HG03521 (cell line): ENCODE data around the gene VSIG4.
A peak's percentile ranks its signal among the peaks of the same experiment; 100 is the strongest.
"Not testable (repeated sequence)": the region's sequence is repeated elsewhere in the genome, so short reads cannot be mapped to it uniquely, and the experiment has no call there.

Experiments
- ATAC-seq: cut with Tn5 transposase; IDR thresholded peaks from one replicate; pipeline ENCODE4 v1.9.1; 2021; ENCODE audit warnings: mild to moderate bottlenecking, moderate library complexity; ENCODE audit not compliant: unreplicated experiment

The VSIG4 gene, protein sequence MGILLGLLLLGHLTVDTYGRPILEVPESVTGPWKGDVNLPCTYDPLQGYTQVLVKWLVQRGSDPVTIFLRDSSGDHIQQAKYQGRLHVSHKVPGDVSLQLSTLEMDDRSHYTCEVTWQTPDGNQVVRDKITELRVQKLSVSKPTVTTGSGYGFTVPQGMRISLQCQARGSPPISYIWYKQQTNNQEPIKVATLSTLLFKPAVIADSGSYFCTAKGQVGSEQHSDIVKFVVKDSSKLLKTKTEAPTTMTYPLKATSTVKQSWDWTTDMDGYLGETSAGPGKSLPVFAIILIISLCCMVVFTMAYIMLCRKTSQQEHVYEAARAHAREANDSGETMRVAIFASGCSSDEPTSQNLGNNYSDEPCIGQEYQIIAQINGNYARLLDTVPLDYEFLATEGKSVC

DNA sequence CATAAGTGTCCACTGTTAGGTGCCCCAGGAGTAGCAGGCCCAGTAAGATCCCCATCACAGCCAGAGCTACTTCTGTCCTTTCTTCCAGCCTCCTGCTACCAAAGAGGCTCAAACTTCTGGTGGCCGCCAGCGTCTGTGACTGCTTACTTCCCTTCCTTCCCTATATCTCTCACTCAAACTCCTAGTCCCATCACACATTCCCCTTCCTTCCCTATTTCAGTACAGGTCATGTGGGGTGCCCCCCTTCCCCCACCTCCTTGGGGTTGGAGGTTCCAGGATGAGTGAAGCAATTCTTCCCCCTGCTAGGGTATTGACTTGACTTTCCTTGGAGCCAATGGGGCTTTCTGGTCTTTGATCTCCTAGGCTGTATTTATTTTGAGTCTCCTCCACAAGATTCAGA lies at the start of gene VSIG4:
Gene VSIG4 (minus strand): TSS at position 137 of the 400 bp plus-strand sequence. CDS start 82 bp downstream, at position 55.
- no peak for ATAC-seq

- no peak for ATAC-seq
These were observed 36.9 kb upstream of the VSIG4 start for GRCh38 chrX:66076801-66077200.

GRCh38 chrX:66074920-66075879 lies 35.3 kb upstream of the VSIG4 start:
- ATAC-seq = no peak

DNA sequence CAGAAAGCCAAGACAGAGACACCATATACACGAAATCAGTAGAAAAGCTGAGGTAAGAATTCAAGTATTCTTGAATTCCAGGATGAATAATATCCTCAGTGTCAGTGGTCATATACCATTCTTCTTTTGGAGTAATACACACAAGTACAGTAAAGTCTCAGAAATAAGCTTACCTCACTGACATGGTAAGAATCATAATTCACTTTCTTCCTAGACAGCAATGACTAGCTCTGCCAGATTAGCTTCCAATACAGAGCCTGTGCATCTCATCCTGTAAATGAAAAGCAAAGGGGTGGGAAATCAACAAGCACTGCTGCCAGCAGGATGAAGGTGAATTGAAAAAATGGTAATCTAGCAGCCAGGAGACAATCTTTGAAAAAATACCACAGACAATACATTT lies 31.2 kb upstream of the VSIG4 start:
- no peak for ATAC-seq

- ATAC-seq = no peak
These were observed 24.4 kb upstream of the VSIG4 start for GRCh38 chrX:66064261-66064660.

DNA sequence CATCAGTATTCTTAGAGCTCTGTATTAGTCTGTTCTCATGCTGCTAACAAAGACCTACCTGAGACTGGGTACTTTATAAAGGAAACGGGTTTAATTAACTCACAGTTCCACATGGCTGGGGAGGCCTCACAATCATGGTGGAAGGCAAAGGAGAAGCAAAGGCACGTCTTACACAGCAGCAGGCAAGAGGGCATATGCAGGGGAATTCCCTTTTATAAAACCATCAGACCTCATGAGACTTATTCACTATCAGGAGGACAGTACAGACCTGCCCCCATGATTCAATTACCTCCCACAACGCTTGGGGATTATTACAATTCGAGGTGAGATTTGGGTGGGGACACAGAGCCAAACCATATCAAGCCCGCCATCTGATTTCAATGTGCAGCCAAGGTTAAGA lies 17.1 kb upstream of the VSIG4 start:
- not testable (repeated sequence) for ATAC-seq

DNA sequence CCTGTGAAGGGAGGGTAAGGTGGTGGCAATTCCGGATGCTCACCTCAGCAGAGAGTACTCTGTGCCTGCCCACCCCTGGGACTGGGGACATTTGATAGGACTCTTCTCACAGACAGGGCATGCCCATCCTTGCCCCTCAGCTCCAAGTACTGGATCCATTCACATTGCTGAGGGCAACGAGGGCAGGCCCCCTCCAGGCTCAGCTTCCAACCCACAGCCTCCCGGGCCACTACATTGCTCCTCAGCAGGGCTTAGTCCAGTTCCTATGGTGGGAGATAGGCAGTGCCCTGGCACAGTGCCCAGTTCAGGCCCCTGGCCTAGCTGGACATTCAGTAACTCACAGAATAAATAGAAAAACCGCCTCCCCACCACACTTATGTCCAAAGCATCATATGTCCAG lies 15.1 kb upstream of the VSIG4 start:
- no peak for ATAC-seq

DNA sequence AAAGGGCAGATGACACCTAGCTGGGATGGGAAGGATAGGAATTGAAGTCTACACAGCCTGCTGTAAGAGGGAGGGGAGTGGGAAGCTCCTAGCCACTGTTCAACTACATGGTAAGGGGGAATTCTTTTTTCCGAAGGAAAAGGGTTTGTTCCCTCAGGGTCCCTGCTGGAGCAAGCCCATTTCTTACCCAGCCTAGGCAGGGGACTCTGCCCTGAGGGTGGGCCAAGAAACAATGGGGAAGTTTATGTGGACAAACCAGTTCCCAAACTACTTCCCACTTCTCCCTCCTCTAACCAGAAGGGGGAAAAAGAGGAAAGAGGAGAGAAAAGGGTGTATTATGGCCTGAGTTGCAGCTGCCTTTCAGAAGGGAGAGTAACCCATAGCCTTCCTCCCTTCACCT lies 13.5 kb upstream of the VSIG4 start:
- ATAC-seq = no peak

GRCh38 chrX:66051980-66052379 lies 12.1 kb upstream of the VSIG4 start:
- no peak for ATAC-seq

DNA sequence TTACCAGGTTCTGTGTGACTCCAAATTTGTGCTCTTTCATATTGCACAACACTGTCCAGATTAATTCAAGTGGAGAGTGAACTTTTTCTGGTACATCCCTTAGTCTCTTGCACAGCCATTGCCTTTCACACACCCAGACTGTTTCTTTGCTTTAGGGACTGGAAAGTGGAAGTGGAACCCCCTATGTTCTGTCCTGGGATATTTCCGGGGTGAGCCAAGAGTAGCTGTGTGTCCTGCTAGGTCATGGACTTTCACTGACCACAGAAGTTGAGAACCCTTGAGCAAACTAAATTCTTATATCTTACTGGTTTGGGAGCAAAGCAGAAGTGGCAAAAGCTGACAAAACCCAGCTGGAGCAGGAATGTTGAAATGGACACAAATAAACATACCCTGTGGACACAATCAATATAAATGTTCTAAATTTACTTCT lies 10.3 kb upstream of the VSIG4 start:
- ATAC-seq = no peak

- no peak for ATAC-seq
These were observed 9.2 kb upstream of the VSIG4 start for GRCh38 chrX:66049056-66049455.

DNA sequence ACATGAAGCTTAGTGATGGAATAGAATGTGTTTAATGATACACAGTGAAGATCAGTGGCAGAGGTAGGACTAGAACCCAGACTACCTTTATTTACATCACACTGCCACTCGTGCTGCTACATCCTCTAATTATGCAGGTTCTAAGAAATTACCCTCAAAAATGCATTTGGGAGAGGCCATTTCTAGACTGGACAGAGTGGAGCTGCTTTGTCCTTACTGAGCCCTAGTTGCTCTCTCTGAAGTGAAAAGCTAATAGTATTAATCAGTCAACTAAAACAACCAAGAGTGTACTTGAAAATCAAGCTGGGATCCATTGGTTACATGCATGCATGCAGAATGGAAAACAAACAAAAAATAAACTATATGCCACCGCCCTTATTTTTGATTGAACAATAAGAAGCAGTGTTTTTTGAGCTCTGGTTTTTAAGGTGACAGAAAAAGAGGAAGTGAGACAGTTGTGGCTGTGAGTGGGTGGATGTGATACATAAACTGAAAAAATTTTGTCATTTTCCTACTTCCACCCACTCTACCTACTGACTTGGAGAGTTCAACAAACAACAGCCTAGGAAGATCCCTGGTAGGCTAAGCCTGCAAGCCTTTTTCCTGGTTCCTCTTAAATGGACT lies 6.8 kb upstream of the VSIG4 start:
- peak; percentile 60 for ATAC-seq

GRCh38 chrX:66045894-66046293 lies 6.0 kb upstream of the VSIG4 start:
- no peak for ATAC-seq

DNA sequence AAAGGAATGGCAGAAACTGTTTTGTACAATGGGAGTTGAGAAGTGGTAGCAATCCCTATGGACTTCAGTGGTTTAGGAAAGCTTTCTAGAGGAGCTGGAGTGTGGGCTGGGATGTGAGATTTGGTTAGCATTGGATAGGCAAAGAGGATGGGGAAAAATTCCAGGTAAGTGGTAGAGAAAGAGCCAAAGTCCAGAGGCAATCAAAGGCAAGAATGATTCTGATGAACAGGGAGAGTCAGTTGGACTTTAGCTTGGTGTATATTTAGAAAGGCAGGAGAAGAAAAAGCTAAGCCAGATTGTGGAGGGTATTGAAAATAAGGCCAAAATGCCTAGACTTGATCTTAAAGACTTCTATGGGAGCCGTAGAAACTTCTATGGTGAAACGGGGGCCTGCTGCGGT lies 3.7 kb upstream of the VSIG4 start:
- no peak for ATAC-seq

- ATAC-seq = peak; percentile 32
These were observed 2.6 kb upstream of the VSIG4 start for GRCh38 chrX:66042307-66043077.

GRCh38 chrX:66038115-66038514 lies 1.8 kb downstream of the VSIG4 start:
- no peak for ATAC-seq

DNA sequence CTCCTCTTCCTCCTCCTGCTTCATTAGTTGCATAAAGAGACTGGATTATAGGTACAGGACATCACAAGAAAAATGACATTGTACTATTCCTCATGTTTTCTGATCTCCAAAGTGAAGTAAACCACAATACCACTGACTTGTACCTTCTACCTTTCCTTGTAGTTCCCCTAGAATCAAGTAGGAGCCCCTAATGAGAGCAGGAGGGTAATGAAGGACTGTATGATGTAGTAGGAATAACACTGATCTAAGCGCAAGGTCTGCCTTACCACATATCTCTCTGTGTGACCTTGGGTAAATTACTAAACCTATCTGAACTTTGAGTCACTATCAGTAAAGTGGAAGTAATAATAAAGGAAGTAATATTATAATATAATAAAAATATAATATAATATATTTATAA lies 3.6 kb downstream of the VSIG4 start:
- ATAC-seq = no peak

GRCh38 chrX:66035667-66036066 lies 4.2 kb downstream of the VSIG4 start:
- ATAC-seq = no peak

DNA sequence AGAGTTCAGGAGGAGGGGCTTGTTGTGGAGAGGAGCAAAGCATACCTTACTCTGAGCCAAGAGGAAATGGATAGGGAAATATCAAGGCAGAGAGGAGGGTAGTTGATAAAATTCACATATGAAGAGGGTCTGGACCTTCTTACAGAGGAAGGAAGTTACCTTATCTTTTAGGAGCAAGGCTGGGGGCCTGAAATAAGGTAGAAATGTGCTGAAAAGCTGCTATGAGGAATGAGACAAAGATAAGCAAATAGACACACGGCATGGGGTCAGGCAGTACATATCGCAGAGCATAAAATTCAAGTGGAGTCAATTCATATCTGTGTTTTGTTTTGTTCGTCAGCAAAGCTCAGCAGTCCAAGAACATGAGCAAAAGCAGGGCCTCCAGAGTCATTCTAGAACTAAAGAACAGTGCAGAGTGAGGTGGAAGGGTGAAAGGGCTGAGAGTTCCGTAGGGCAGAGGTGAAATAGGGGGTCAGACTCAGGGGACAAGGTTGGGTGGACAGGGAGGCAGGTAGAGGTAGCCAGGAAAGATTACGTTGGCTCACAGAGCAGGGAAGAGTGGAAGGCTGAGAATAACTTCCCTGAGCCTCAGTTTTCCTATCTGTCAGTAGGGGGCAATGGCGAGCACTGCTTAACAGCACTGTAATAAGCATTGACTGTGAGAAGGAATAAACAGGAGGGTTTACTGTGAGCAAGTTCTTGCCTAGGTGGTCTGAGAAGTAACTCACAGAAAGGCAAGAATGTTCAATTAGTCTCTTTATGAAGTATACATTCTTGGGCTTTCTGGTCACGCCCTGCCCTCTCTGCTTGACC lies 9.2 kb downstream of the VSIG4 start:
- no peak for ATAC-seq

- no peak for ATAC-seq
These were observed 10.9 kb downstream of the VSIG4 start for GRCh38 chrX:66028936-66029335.
